ENCODE measurements around the gene ZP1.

ZP1 gene

DNA sequence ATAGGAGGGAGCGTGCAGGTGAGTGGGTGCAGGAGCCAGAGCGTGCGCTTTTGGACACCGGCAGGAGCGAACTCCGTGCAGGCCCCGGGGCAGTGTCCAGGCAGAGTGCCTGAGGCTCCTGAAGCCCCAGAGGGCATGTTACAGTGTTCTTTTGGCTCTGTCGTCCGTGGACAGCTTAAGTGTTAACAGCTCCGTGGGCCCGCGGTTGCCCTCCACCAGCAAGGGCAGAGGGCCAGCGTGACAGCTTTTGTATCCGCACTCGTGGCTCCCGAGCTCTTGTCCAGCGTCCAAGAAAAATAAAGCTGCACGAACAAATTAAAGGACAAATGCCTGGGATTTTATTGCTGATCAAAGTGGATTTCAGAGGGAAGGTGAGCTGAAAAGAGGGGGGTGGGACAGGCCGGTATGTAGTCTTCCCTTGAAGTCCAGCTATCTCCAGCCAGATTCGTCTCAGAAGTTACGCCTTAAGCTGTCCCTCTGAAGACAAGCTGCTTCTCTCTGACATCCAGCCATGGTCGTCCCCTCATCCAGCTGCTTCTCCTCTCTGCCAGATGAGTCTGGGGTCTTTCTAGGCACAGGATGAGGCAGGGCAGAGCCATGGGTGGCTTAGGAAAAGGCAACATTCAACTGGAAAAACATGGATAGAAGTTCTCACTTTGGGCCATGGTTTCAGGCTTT, 45.6 kb downstream of the ZP1 start:
- DNase-seq: no peak

DNA sequence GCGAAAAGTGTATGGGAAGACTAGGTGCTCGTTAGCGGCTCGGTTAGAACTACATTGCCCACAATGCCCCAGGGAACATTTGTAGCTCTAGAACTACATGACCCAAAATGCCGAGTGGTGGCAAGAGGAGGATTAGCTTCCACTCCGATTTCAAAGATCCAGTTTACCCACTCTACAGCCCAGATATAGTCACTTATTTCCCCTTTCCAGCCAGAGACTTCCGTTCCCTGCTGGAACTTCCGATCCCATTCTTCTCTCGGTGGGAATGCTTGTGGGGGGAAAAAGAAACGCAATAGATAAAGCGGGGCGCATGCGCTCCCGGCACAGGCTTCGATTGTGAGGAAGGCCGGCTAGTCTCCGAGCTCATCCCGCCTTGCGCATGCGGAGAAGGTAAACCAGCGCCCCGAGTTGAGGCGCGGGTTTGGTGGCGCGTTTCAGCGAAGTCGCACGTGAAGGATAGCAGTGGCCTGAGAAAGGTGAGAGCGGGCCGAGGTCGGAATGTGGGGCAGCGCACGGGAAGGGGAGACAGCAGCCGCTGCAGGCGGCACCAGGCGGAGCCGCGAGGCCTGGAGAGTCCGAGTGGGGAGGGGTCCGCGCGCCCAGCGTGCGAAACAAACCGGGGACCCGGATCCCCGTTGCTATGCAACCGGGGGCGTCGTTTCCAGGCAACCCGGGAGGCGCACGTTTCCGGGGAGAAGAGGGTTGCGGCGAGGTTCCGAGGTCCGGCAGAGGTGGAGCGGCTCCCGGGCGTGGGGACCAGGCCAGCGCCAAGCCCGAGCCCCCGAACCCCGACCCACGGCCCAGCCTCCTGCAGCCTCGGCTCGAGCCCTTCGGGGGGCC, 46.7 kb downstream of the ZP1 start, which contains the start of gene TMEM109:
Gene TMEM109 (plus strand): TSS at position 366 of the 840 bp plus-strand sequence. CDS start 5,536 bp downstream, outside the sequence.
- peak; percentile 87 to 92 for DNase-seq

- DNase-seq: no peak
These were observed 47.4 kb downstream of the ZP1 start for GRCh38 chr11:60914633-60915247.

DNA sequence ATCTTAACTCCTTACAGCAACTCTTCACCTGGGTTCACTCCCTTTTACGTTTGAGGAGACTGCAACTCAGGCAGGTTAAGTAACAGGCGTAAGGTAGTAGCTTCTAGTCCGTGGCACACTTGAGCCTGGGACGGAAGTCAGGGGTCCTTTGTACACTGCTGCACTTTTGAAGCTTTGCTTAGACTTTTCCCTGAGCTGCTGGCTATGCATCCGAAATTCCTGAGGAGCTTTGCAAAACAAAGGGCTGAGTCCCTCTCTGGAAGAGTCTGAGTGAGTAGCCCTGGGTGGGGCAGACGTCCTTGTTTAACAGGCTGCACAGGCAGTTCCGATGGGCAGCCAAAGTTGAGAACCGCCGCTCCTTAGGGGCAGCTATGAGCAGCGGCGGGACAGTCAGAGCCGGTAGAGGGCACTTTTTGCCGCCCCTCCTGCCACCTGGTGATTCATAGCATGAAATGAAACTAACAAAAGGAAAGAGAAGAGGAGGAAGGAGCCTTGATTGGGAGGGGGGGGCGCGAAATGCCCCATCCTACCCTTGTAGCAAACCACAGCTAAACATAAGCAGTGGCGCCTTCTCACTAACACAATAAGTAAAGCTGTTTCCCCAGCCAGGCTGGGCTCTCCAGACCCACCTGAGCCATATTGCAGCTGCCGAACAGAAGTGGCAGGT, 48.0 kb downstream of the ZP1 start:
- DNase-seq: peak in 1 of 2 experiments; percentile 9

- no peak for DNase-seq
These were observed 49.4 kb downstream of the ZP1 start for GRCh38 chr11:60916669-60917206.

- no peak for DNase-seq
These were observed 49.9 kb downstream of the ZP1 start for GRCh38 chr11:60917267-60917666.

DNA sequence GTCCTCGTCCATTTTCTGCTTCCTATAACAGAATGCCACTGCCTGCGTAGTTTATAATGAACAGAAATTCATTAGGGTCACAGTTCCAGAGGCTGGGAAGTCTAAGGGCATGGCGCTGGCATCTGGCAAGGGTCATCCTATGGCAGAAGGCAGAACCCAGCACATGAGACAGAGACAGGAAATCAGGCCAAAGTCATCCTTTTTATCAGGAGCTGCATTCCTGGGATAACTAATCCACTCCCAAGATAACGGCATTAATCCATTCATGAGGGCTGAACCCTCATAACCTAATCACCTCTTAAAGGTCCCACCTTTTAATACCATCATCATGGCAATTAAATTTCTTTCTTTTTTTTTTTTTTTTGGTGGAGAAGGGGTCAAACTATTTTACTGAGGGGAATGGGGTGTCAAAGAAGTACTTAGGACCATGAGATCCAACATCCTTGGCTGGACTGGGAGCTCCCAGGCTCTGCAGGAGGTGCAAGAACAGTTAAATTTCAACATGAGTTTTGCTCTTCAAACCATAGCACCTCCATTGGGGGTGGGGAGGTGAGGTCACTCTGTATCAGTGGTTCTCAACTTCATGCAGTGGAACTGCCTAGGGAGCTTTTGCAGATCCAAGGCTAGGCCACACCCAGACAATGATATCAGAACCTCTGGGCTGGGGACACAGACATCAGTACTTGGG, 51.1 kb downstream of the ZP1 start:
- DNase-seq: no peak

- DNase-seq: no peak
These were observed 51.6 kb downstream of the ZP1 start for GRCh38 chr11:60918939-60919265.

DNA sequence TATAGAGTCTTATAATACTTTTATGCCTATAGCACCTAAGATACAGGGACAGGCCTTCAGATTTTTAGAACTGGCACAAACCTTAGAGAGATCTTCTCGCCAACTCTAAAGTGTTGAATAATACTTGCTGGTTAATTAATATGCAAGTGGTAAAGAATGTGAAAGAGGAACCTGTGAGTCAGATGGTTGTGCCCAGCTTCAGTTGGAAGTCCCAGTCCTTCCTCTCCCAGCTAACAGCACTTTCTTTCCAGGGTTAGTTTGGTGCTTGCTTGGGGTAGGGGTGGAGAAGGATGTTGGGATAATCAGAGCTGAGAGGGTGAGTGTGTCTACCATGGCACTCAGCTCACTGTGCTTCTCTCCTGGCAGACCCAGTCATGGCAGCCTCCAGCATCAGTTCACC, 52.0 kb downstream of the ZP1 start:
- DNase-seq: no peak

GRCh38 chr11:60919956-60920355, 52.6 kb downstream of the ZP1 start:
- no peak for DNase-seq

GRCh38 chr11:60921259-60921658, 53.9 kb downstream of the ZP1 start:
- DNase-seq: no peak

DNA sequence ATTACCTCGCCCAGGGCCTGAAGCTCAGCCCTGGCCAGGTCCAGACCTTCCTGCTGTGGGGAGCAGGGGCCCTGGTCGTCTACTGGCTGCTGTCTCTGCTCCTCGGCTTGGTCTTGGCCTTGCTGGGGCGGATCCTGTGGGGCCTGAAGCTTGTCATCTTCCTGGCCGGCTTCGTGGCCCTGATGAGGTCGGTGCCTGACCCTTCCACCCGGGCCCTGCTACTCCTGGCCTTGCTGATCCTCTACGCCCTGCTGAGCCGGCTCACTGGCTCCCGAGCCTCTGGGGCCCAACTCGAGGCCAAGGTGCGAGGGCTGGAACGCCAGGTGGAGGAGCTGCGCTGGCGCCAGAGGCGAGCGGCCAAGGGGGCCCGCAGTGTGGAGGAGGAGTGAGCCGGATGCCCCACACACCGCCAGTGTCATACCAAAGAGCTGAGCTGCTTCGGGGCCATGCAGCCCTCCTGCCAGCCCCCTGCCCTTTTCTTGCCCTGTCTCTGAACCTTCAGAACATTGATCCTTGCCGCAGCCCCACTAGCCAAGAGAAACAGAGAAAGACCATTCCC, 54.5 kb downstream of the ZP1 start:
- no peak for DNase-seq

GRCh38 chr11:60922906-60923305, 55.6 kb downstream of the ZP1 start:
- DNase-seq: no peak

DNA sequence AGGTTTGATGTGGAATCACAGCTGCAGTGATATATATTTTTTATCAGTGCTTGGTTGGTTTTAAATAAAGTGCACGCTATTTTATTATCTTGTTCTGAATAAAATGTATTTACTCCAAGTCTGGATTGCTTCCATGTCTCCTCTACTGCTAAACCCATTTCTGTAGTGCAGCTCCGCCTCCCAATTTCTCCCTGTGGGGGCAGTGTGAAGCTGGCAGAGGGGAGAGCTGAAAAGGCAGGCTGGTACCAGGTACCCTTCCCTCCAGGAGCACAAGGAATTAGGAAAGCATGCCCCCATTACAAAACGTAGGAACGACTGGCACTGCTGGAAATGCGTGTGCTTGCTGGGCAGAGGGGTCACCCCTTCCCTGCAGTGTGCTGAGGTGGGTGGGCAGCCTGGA, 56.0 kb downstream of the ZP1 start:
- no peak for DNase-seq

DNA sequence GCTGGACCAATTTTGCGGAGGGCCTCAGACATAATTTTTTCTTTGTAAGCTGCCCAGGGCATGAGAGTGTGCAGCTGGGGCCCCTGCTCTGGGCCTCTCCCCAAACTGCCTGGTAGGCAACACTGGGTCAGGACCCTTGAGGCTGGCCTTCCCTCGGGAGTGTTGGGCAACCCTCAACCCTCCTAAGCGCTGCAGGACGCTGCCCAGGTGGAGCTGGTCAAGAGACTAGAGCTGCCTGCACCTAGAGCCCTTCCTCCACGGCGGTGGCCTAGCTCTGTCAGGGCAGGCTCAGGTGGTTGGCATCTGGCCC, 56.4 kb downstream of the ZP1 start:
- DNase-seq: no peak

- peak; percentile 28 to 62 for DNase-seq
These were observed 57.0 kb downstream of the ZP1 start, which contains the start of gene TMEM132A for GRCh38 chr11:60924110-60924905. TSS of gene TMEM132A (plus strand) at chr11:60924460. CDS start at chr11:60924634, 174 bp downstream.

All from NCI-H1930 (cell line).